Neural cell (in vitro differentiated cells): ENCODE results near the gene PCGF3.
"Not testable (repeated sequence)": the region's sequence is repeated elsewhere in the genome, so short reads cannot be mapped to it uniquely, and the experiment has no call there.

ENCODE experiments used
- CTCF ChIP-seq: fragments of 450-650 bp; IDR thresholded peaks from 2 replicates; pipeline ENCODE4 v1.5.1; 2014; ENCODE audit warnings: antibody characterized with exemption, mild to moderate bottlenecking, moderate library complexity; ENCODE audit not compliant: poor library complexity, severe bottlenecking
- EP300 ChIP-seq: fragments of 450-650 bp; conservative IDR thresholded peaks from 2 replicates; pipeline ENCODE4 v1.6.1; 2014; ENCODE audit warnings: antibody characterized with exemption, mild to moderate bottlenecking, moderate library complexity; ENCODE audit not compliant: poor library complexity, severe bottlenecking
- EZH2 ChIP-seq: fragments of 200-600, 300-800 bp; shearing (Covaris generic), sonication (generic); IDR thresholded peaks from 2 replicates; pipeline ENCODE4 v1.6.1; 2014; ENCODE audit warnings: antibody characterized with exemption, low read length, borderline replicate concordance, mild to moderate bottlenecking; ENCODE audit not compliant: insufficient read depth, poor library complexity, severe bottlenecking

DNA sequence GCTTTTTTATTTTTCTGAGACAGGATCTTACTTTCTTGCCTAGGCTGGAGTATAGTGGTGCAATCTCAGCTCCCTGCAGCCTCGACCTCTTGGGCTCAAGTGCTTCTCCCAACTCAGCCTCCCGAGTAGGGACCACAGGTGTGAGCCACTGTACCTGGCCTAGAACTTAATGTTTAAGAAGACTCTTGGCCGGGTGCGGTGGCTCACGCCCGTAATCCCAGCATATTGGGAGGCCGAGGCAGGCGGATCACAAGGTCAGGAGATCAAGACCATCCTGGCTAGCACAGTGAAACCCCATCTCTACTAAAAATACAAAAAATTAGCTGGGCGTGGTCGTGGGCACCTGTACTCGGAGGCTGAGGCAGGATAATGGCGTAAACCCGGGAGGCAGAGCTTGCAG is 47.6 kb downstream of the PCGF3 start:
- TF ChIP-seq EZH2, EP300, CTCF: not testable (repeated sequence)
